HEK293T (cell line): ENCODE results near the gene GIPC2.
"Not testable (repeated sequence)": the region's sequence is repeated elsewhere in the genome, so short reads cannot be mapped to it uniquely, and the experiment has no call there.

Experiments used
- CTCF ChIA-PET: fragments of 350-600 bp; formaldehyde crosslinking; extraction: SDS; loops from one replicate; lab custom pipeline; 2021; ENCODE audit warnings: antibody characterized with exemption, inconsistent platforms; lab: Yijun Ruan, JAX
- POLR2A ChIA-PET: fragments of 350-600 bp; formaldehyde crosslinking; extraction: SDS; loops from one replicate; lab custom pipeline; 2020; ENCODE audit warnings: antibody characterized with exemption, inconsistent platforms; lab: Yijun Ruan, JAX
- DNase-seq: peaks from one replicate; pipeline ENCODE4 v3.0.0; 2012; ENCODE audit warnings: mixed read lengths; ENCODE audit errors: extremely low spot score
- ARNT ChIP-seq: fragments of 450-650 bp; IDR thresholded peaks from 2 replicates; pipeline ENCODE4 v1.6.1; 2017; ENCODE audit warnings: mild to moderate bottlenecking
- BHLHE40 ChIP-seq: fragments of 450-650 bp; IDR thresholded peaks from 2 replicates; pipeline ENCODE4 v1.6.1; 2016; ENCODE audit warnings: mild to moderate bottlenecking, moderate library complexity, borderline replicate concordance
- CTBP1 ChIP-seq: fragments of 450-650 bp; IDR thresholded peaks from 2 replicates; pipeline ENCODE4 v1.6.1; 2016; ENCODE audit warnings: borderline replicate concordance
- ELF4 ChIP-seq: fragments of 450-650 bp; IDR thresholded peaks from 2 replicates; pipeline ENCODE4 v1.6.1; 2017; ENCODE audit warnings: antibody characterized with exemption
- FOXA1 ChIP-seq: fragments of 450-650 bp; IDR thresholded peaks from 2 replicates; pipeline ENCODE4 v1.6.1; 2016; ENCODE audit warnings: mild to moderate bottlenecking
- FOXK2 ChIP-seq: fragments of 450-650 bp; IDR thresholded peaks from 2 replicates; pipeline ENCODE4 v1.6.1; 2016; ENCODE audit warnings: mild to moderate bottlenecking
- FOXM1 ChIP-seq: fragments of 450-650 bp; IDR thresholded peaks from 2 replicates; pipeline ENCODE4 v1.6.1; 2017; ENCODE audit warnings: mild to moderate bottlenecking, borderline replicate concordance
- HDGF ChIP-seq: fragments of 450-650 bp; IDR thresholded peaks from 2 replicates; pipeline ENCODE4 v1.6.1; 2017; ENCODE audit warnings: antibody characterized with exemption, borderline replicate concordance
- L3MBTL2 ChIP-seq: fragments of 450-650 bp; conservative IDR thresholded peaks from 2 replicates; pipeline ENCODE4 v1.6.1; 2016; ENCODE audit warnings: mild to moderate bottlenecking
- LEF1 ChIP-seq: fragments of 450-650 bp; IDR thresholded peaks from 2 replicates; pipeline ENCODE4 v1.6.1; 2017; ENCODE audit warnings: mild to moderate bottlenecking, borderline replicate concordance
- NFRKB ChIP-seq: fragments of 450-650 bp; IDR thresholded peaks from 2 replicates; pipeline ENCODE4 v1.6.1; 2016; ENCODE audit warnings: mild to moderate bottlenecking, moderate library complexity
- PKNOX1 ChIP-seq: fragments of 450-650 bp; IDR thresholded peaks from 2 replicates; pipeline ENCODE4 v1.6.1; 2016
- SP1 ChIP-seq: fragments of 450-650 bp; IDR thresholded peaks from 2 replicates; pipeline ENCODE4 v1.6.1; 2017
- SUZ12 ChIP-seq: fragments of 450-650 bp; IDR thresholded peaks from 2 replicates; pipeline ENCODE4 v1.6.1; 2016; ENCODE audit warnings: mild to moderate bottlenecking
- TARDBP ChIP-seq: fragments of 450-650 bp; IDR thresholded peaks from 2 replicates; pipeline ENCODE4 v1.6.1; 2016
- ZNF384 ChIP-seq: fragments of 450-650 bp; IDR thresholded peaks from 2 replicates; pipeline ENCODE4 v1.6.1; 2016

The GIPC2 gene

GRCh38 chr1:78096976-78097375 lies 51.2 kb downstream of the GIPC2 start:
- TF ChIP-seq ARNT: no peak
- CTCF ChIA-PET: no interaction called here
- no peak for DNase-seq
- POLR2A ChIA-PET: no interaction called here

GRCh38 chr1:78101051-78101450 lies 55.3 kb downstream of the GIPC2 start:
- CTCF ChIA-PET: no interaction called here
- TF ChIP-seq ELF4 (no peak), SP1 (no peak), ARNT (no peak), BHLHE40 (no peak), NFRKB (no peak), LEF1 (no peak), HDGF (no peak), CTBP1 (no peak), L3MBTL2 (no peak), FOXM1 (no peak), FOXK2 (no peak), SUZ12 (no peak), ZNF384 (no peak), TARDBP (no peak), FOXA1 (no peak), PKNOX1 (no peak)
- no peak for DNase-seq
- POLR2A ChIA-PET: no interaction called here

- ChIA-PET POLR2A (no interaction called here), CTCF (interaction anchor here (0.5 to 0.6 kb wide), 2 partner anchors 13 to 16 kb away, joined by 4 to 5 read pairs; no protein-coding TSS in a partner anchor)
- no peak for DNase-seq
- no peak for TF ChIP-seq TARDBP
- TF ChIP-seq L3MBTL2: no peak
- TF ChIP-seq FOXA1: no peak
- no peak for TF ChIP-seq CTBP1
- no peak for TF ChIP-seq FOXK2
Measured at GRCh38 chr1:78101514-78101913, 55.7 kb downstream of the GIPC2 start.

- ChIA-PET CTCF (interaction anchor here (0.5 to 0.6 kb wide), 2 partner anchors 12 to 17 kb away, joined by 4 to 5 read pairs; no protein-coding TSS in a partner anchor), POLR2A (no interaction called here)
- no peak for TF ChIP-seq NFRKB
- no peak for TF ChIP-seq FOXM1
- no peak for TF ChIP-seq CTBP1
- TF ChIP-seq ZNF384: no peak
- TF ChIP-seq SUZ12: no peak
- TF ChIP-seq LEF1: no peak
- no peak for TF ChIP-seq FOXK2
- TF ChIP-seq TARDBP: no peak
- TF ChIP-seq PKNOX1: no peak
- TF ChIP-seq BHLHE40: no peak
- no peak for DNase-seq
Measured at GRCh38 chr1:78102082-78102481, 56.3 kb downstream of the GIPC2 start.

GRCh38 chr1:78102916-78103315 lies 57.1 kb downstream of the GIPC2 start:
- POLR2A ChIA-PET: no interaction called here
- no peak for DNase-seq
- CTCF ChIA-PET: interaction anchor here (0.6 to 1.4 kb wide), 2 partner anchors 11 to 21 kb away, joined by 3 to 5 read pairs; no protein-coding TSS in a partner anchor
- no peak for TF ChIP-seq NFRKB

- TF ChIP-seq TARDBP (no peak), BHLHE40 (no peak), FOXM1 (no peak), FOXA1 (no peak), LEF1 (no peak), ZNF384 (no peak), SP1 (no peak), L3MBTL2 (no peak), NFRKB (no peak), FOXK2 (no peak)
- ChIA-PET POLR2A (interaction anchor here (0.9 kb wide), 1 partner anchor 126 kb away, joined by 3 read pairs; the partner anchor contains the start of gene FUBP1), CTCF (interaction anchor here (1.2 kb wide), 1 partner anchor 10 kb away, joined by 5 read pairs; no protein-coding TSS in a partner anchor)
- DNase-seq: no peak
Measured at GRCh38 chr1:78104322-78104721, 58.6 kb downstream of the GIPC2 start.

GRCh38 chr1:78109659-78110058 lies 63.9 kb downstream of the GIPC2 start:
- CTCF ChIA-PET, DNase-seq: not testable (repeated sequence)
- POLR2A ChIA-PET: interaction anchor here (2.8 kb wide), 1 partner anchor 131 kb away, joined by 11 read pairs; the partner anchor contains the start of gene FUBP1
